Calu3 (cell line): Measurements from ENCODE around the gene HIVEP1. TPM values are rescaled to one million over a fixed set of nuclear protein-coding genes. Genes with fewer than 3 reads are reported as not detected.

Experiments
- BruUV-seq: library from RNA; stranded (reverse); fragments of 400-500 nt; replicated peaks from 2 replicates; lab custom pipeline; 2021; lab: Mats Ljungman, UMichigan
- CTCF ChIA-PET: fragments of 300-600 bp; sonication (Branson Sonifier 250); formaldehyde crosslinking; loops from one replicate; lab custom pipeline; 2022; ENCODE audit warnings: antibody characterized with exemption; lab: Charles Lee
- DNase-seq: peaks from one replicate; pipeline ENCODE4 v3.0.0; 2022
- H3K27ac Mint-ChIP-seq: one replicate; pipeline ENCODE4 v1.8.0; 2022; ENCODE audit warnings: mixed read lengths; ENCODE audit not compliant: unreplicated experiment
- H3K27me3 Mint-ChIP-seq: one replicate; pipeline ENCODE4 v1.8.0; 2022; ENCODE audit warnings: mixed read lengths; ENCODE audit not compliant: unreplicated experiment
- H3K36me3 Mint-ChIP-seq: one replicate; pipeline ENCODE4 v1.8.0; 2022; ENCODE audit warnings: mild to moderate bottlenecking, moderate library complexity, mixed read lengths; ENCODE audit not compliant: insufficient read depth, unreplicated experiment
- H3K4me1 Mint-ChIP-seq: one replicate; pipeline ENCODE4 v1.8.0; 2022; ENCODE audit warnings: mild to moderate bottlenecking, low read depth, mixed read lengths; ENCODE audit not compliant: unreplicated experiment
- H3K4me3 Mint-ChIP-seq: one replicate; pipeline ENCODE4 v1.8.0; 2022; ENCODE audit warnings: mild to moderate bottlenecking, low read depth, moderate library complexity, mixed read lengths; ENCODE audit not compliant: unreplicated experiment
- H3K9me3 Mint-ChIP-seq: one replicate; pipeline ENCODE4 v1.8.0; 2022; ENCODE audit warnings: low read depth, mixed read lengths; ENCODE audit not compliant: unreplicated experiment
- intact Hi-C: fragments of 100-400 bp; cut with micrococcal nuclease; formaldehyde crosslinking; loops from one replicate; pipeline ENCODE4 v1.10.0; 2022; ENCODE audit not compliant: unreplicated experiment
- total RNA-seq: library from RNA; stranded (reverse); gene quantifications from 2 replicates; pipeline ENCODE4 v1.2.3, GENCODE V29; 2022
- TF ChIP-seq, protein P1 (sequence below): fragments of 200-600 bp; IDR thresholded peaks from one replicate; pipeline ENCODE4 v1.8.0; 2022; ENCODE audit warnings: antibody characterized with exemption; ENCODE audit not compliant: unreplicated experiment

The HIVEP1 gene
- total RNA-seq, 1 experiment from 2014 or later, result 16.1 TPM

DNA sequence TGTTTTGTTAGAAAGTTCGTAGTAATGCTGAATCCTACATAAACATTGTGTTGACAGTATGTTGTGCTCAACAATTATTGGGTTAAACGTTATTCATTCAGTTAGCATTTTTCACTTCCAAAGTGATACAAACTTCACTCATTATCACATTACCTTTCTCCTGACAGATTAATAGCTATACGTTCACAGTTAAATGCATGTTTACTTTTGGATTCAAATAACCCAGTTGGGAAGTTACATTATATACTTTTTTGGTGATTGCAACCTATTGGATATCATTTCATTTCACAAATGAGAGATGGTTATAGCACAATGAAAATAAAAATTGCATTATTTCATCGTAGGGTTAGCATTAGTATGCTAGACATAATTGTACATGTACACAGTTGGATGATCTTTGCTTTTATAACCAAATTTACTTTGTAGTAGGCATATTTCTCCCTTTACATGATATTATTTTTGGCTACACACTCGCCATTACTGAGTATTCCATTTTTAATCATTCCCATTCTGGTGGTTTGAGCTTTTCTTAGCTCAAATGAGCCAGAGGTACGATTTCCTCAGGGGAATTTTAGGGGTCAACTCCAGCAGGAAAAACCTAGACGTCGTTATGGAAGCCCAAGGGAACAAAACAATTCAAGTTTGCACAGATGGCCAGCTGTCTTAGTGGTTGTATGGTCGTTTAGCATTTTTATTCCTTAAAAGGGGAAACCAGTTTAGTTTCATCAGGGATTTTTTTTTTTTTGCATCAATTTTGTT, 2.1 kb upstream of the HIVEP1 start:
- no peak for DNase-seq
- TF ChIP-seq, protein P1, sequence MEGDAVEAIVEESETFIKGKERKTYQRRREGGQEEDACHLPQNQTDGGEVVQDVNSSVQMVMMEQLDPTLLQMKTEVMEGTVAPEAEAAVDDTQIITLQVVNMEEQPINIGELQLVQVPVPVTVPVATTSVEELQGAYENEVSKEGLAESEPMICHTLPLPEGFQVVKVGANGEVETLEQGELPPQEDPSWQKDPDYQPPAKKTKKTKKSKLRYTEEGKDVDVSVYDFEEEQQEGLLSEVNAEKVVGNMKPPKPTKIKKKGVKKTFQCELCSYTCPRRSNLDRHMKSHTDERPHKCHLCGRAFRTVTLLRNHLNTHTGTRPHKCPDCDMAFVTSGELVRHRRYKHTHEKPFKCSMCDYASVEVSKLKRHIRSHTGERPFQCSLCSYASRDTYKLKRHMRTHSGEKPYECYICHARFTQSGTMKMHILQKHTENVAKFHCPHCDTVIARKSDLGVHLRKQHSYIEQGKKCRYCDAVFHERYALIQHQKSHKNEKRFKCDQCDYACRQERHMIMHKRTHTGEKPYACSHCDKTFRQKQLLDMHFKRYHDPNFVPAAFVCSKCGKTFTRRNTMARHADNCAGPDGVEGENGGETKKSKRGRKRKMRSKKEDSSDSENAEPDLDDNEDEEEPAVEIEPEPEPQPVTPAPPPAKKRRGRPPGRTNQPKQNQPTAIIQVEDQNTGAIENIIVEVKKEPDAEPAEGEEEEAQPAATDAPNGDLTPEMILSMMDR, result no peak
- Mint-ChIP-seq H3K36me3 (peaks cover 58% of the 10 kb centered on the region), H3K4me1 (peaks cover 15% of the 10 kb centered on the region), H3K27me3 (no peaks in the 10 kb centered on the region), H3K4me3 (peak overlapping the region; percentile 76), H3K9me3 (no peaks in the 10 kb centered on the region), H3K27ac (peak overlapping the region; percentile 74)
- no TSS peak for BruUV-seq
- intact Hi-C loops, result loop anchor here (5.0 kb wide), 2 partner anchors 277 to 308 kb away; no protein-coding TSS in a partner anchor
- CTCF ChIA-PET, result interaction anchor here (0.7 kb wide), 1 partner anchor 308 kb away, joined by 4 read pairs; no protein-coding TSS in a partner anchor

DNA sequence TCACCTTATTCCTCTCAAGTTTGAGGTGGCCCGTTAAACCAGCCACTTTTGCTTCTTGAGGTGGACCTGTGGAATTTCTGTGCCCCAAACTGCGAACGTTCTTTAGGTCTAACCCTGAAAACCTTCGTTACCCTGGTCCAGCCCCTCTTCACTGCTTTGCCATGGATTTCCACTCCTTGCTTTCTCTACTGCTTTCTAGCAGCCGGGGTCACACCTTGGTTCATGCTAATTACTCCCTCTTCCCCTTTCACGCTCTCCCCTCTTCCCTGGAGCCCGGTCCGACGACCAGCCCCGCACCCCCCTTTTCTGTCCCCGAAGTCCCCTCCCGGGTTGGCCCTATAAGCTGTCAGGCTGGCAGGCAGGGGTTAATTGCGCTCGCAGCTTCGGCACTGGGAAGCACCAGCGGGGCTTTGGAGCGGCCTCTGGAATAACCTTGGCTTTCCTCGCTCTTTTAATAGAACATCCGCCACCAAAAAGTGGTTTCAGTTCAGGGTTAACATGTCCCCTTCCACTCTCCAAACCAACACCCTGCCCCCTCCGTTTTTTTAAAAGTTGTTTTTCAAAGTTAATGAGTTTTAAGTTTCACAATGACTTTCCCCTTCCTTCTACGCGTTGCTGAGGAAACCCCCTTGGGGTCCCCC, 1.4 kb upstream of the HIVEP1 start:
- TF ChIP-seq, protein P1, result no peak
- Mint-ChIP-seq H3K36me3 (peaks cover 58% of the 10 kb centered on the region), H3K27me3 (no peaks in the 10 kb centered on the region), H3K4me1 (peaks cover 15% of the 10 kb centered on the region), H3K9me3 (no peaks in the 10 kb centered on the region), H3K27ac (peak overlapping the region; percentile 74), H3K4me3 (peak overlapping the region; percentile 76)
- CTCF ChIA-PET, result interaction anchor here (0.7 kb wide), 1 partner anchor 309 kb away, joined by 4 read pairs; no protein-coding TSS in a partner anchor
- intact Hi-C loops, result loop anchor here (5.0 kb wide), 2 partner anchors 277 to 308 kb away; no protein-coding TSS in a partner anchor
- peak; percentile 38 for DNase-seq
- no TSS peak for BruUV-seq

DNA sequence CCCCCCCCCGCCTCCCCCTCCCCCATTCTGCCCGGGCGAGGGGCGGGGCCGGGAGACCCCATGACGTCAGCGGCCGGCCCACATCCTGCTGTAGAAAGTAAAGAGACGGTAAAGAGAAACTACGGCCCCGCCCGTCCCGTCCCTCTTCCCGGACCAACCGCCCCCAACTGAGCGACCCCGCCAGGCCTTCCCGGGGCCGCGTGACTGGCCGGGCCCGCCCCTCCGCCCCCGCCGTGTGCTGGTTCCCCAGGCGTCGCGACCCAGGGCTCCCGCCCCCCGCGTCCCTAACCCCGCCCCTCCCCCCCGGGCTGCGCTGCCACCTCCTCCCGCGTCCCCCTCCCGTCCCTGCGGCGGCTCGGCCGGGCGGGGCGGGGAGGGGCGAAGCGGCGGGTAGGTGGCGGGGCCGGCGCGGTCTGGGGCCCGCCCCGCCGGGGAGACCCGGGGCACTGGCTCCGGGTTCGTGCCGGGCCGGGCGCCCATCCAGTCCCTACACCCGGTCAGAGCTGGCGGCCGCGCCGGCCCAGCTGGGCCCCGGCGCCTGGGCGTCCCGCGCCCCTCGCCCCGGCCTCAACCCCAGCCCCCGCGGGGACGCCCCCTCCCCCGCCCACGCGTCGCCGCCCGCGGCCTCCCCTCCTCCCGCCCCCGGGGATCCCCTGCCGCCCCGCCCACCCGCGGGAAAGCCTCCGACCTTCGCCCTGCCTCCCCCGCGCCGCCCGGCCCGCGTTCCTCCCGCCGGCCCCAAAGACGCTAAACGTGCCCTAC, 655 bp upstream of the HIVEP1 start:
- peak overlapping the region; percentile 74 for H3K27ac Mint-ChIP-seq
- TF ChIP-seq, protein P1, result no peak
- intact Hi-C loops, result loop anchor here (5.0 kb wide), 2 partner anchors 276 to 309 kb away; no protein-coding TSS in a partner anchor
- H3K4me3 Mint-ChIP-seq, result peak overlapping the region; percentile 93
- CTCF ChIA-PET, result no interaction called here
- H3K9me3 Mint-ChIP-seq, result no peaks in the 10 kb centered on the region
- no peaks in the 10 kb centered on the region for H3K27me3 Mint-ChIP-seq
- peak; percentile 91 for DNase-seq
- H3K4me1 Mint-ChIP-seq, result peaks cover 15% of the 10 kb centered on the region
- H3K36me3 Mint-ChIP-seq, result peaks cover 58% of the 10 kb centered on the region
- no TSS peak for BruUV-seq
